ENCODE results near the gene RPL14. TPM values are rescaled to one million over a fixed set of nuclear protein-coding genes. Genes with fewer than 3 reads are reported as not detected.

RPL14 gene
- total and polyA plus RNA-seq, 2 donors (not counting 3 experiments of a cell fraction or from before 2014, with no cell fraction given) = 961 to 1,947 TPM

DNA sequence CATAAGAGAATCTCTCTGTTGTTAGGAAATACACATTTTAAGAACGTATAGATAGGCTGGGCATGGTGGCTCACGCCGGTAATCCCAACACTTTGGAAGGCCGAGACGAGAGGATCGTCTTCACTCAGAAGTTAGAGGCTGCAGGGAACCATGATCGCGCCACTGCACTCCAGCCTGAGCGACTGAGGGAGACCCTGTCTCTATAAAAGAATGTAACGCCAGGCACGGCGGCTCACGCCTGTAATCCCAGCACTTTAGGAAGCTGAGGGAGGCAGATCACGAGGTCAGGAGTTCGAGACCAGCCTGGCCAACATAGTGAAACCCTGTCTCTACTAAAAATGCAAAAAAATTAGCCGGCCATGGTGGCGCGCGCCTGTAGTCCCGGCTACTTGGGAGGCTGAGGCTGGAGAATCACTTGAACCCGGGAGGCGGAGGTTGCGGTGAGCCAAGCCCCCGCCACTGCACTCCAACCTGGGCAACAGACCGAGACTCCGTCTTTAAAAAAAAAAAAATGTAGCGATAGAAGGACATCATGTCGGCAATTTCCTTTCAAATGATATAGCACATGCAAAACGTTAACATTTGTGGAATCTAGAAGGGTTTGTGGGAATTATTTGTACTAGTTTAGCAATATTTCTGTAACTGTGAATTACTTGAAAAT lies 730 bp upstream of the RPL14 start:
- Histone ChIP-seq H3K79me2 (ENCODE audit: control insufficient read depth, insufficient read depth, low read length) (peaks cover 28% of the 10 kb centered on the region), H3K27ac (ENCODE audit: insufficient read depth, low read depth, low read length) (peak overlapping the region; percentile 78), H3K9ac (replicated peaks; ENCODE audit: extremely low read depth, insufficient read depth, low read length) (peak overlapping the region; percentile 94), H3K36me3 (ENCODE audit: control insufficient read depth in 2 of 2, extremely low read depth in 1 of 2, insufficient read depth in 2 of 2, low read length in 2 of 2) (peaks cover 3 to 9% of the 10 kb centered on the region in 2 experiments), H3K9me3 (replicated peaks; ENCODE audit: control insufficient read depth, insufficient read depth, low read length) (no peaks in the 10 kb centered on the region), H3K27me3 (ENCODE audit: control insufficient read depth in 2 of 2, insufficient read depth in 2 of 2, low read length in 2 of 2) (no peaks in the 10 kb centered on the region), H3K4me3 (replicated peaks in 1 of 3; ENCODE audit: insufficient read depth in 1 of 3, low read depth in 1 of 3, low read length in 3 of 3) (peak overlapping the region; percentile 64 to 92 (median 77)), H3K9me1 (replicated peaks; ENCODE audit: control insufficient read depth, extremely low read depth, insufficient read depth, low read length) (no peaks in the 10 kb centered on the region), H4K20me1 (replicated peaks; ENCODE audit: control insufficient read depth, extremely low read depth, insufficient read depth, low read length) (peaks cover 4% of the 10 kb centered on the region), H2AFZ (ENCODE audit: low read depth, low read length) (peak overlapping the region; percentile 69), H3K4me2 (ENCODE audit: insufficient read depth, low read length) (peak overlapping the region; percentile 81), H3K4me1 (ENCODE audit: control insufficient read depth, extremely low read depth, insufficient read depth, low read length) (peaks cover 15% of the 10 kb centered on the region)
- ChIA-PET POLR2A (interaction anchor here (0.5 to 1.9 kb wide), 5 partner anchors 21 to 1041 kb away, joined by 3 to 19 read pairs (median 8); partner anchors contain the start of genes ZNF619, ZNF620 and ZNF621), CTCF (interaction anchor here (1.0 to 1.2 kb wide), 2 partner anchors 48 to 49 kb away, joined by 4 to 7 read pairs; partner anchors contain the start of gene ZNF620)
- FAIRE-seq (no peak), DNase-seq (ENCODE audit: low read depth, low spot score) (no peak)
- BruUV-seq (replicated peaks) = TSS peak; percentile 84
- intact Hi-C loops (cut with micrococcal nuclease) = loop anchor here (2.0 to 10.0 kb wide), 2 partner anchors 1072 to 1506 kb away; partner anchors contain the start of genes SLC25A38 and ULK4
- TF ChIP-seq EZH2 (IDR thresholded peaks at IDR 0.05; ENCODE audit: borderline replicate concordance, low read depth, low read length, severe bottlenecking) = no peak
- no peak for TF ChIP-seq MYC (IDR thresholded peaks at IDR 0.05; ENCODE audit: low read depth, low read length)
- TF ChIP-seq MAX (IDR thresholded peaks at IDR 0.05; ENCODE audit: insufficient read depth, insufficient read length) = no peak
- TF ChIP-seq POLR2AphosphoS5 (IDR thresholded peaks at IDR 0.05; ENCODE audit: insufficient read depth, low read depth, low read length) = no peak
- TF ChIP-seq, protein P1, sequence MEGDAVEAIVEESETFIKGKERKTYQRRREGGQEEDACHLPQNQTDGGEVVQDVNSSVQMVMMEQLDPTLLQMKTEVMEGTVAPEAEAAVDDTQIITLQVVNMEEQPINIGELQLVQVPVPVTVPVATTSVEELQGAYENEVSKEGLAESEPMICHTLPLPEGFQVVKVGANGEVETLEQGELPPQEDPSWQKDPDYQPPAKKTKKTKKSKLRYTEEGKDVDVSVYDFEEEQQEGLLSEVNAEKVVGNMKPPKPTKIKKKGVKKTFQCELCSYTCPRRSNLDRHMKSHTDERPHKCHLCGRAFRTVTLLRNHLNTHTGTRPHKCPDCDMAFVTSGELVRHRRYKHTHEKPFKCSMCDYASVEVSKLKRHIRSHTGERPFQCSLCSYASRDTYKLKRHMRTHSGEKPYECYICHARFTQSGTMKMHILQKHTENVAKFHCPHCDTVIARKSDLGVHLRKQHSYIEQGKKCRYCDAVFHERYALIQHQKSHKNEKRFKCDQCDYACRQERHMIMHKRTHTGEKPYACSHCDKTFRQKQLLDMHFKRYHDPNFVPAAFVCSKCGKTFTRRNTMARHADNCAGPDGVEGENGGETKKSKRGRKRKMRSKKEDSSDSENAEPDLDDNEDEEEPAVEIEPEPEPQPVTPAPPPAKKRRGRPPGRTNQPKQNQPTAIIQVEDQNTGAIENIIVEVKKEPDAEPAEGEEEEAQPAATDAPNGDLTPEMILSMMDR (IDR thresholded peaks at IDR 0.05; ENCODE audit: extremely low read depth in 1 of 2, insufficient read depth in 1 of 2, low read depth in 1 of 2, low read length in 2 of 2) = no peak
- TF ChIP-seq FOS (IDR thresholded peaks at IDR 0.05; ENCODE audit: borderline replicate concordance, insufficient read depth, low read length) = no peak
- no peak for TF ChIP-seq POLR2A (IDR thresholded peaks at IDR 0.05; ENCODE audit: low read depth, low read length)
- TF ChIP-seq GATA2 (IDR thresholded peaks at IDR 0.05; ENCODE audit: insufficient read depth, insufficient read length, low read depth, low read length) = no peak
- TF ChIP-seq JUN (IDR thresholded peaks at IDR 0.05; ENCODE audit: borderline replicate concordance, insufficient read depth, insufficient read length, low read depth) = no peak
- dilution Hi-C loops (cut with MboI; ENCODE audit: extremely low pct_ligation_motif_present, low sequenced_read_pairs) = no loop called here
